ENCODE measurements around the gene HYAL4. TPM values are rescaled to one million over a fixed set of nuclear protein-coding genes. Genes with fewer than 3 reads are reported as not detected.

The HYAL4 gene
- total RNA-seq, 4 donors from 2014 or later = 1.3 to 3.0 TPM; not detected in 2

- H3K9me3 ChIP-seq = no peaks in the 10 kb centered on the region
- TF ChIP-seq POLR2A (IDR thresholded peaks at IDR 0.05) (no peak), CTCF (IDR thresholded peaks at IDR 0.05) (no peak)
- H3K4me3 ChIP-seq = no peak overlapping the region
- intact Hi-C loops (cut with DNase I) = loop anchor here (10.0 kb wide), 1 partner anchor 68 kb away; no protein-coding TSS in a partner anchor
- no peaks in the 10 kb centered on the region for H3K4me1 ChIP-seq
- no peaks in the 10 kb centered on the region for H3K27me3 ChIP-seq
- H3K27ac ChIP-seq = no peak overlapping the region
- H3K36me3 ChIP-seq = no peaks in the 10 kb centered on the region
- no peak for DNase-seq
Observed at GRCh38 chr7:123862775-123863174, 17.8 kb downstream of the HYAL4 start.

GRCh38 chr7:123863461-123863860 is 18.5 kb downstream of the HYAL4 start:
- Histone ChIP-seq H3K9me3 (no peaks in the 10 kb centered on the region), H3K36me3 (no peaks in the 10 kb centered on the region), H3K27me3 (no peaks in the 10 kb centered on the region), H3K4me3 (no peak overlapping the region), H3K27ac (no peak overlapping the region), H3K4me1 (no peaks in the 10 kb centered on the region)
- no peak for DNase-seq
- WGBS, 2 donors = 42 to 72% methylated on average over 1 of the region's 1 CpG
- TF ChIP-seq CTCF (IDR thresholded peaks at IDR 0.05) = no peak
- TF ChIP-seq POLR2A (IDR thresholded peaks at IDR 0.05) = no peak
- intact Hi-C loops (cut with DNase I) = loop anchor here (10.0 kb wide), 1 partner anchor 69 kb away; no protein-coding TSS in a partner anchor

GRCh38 chr7:123864012-123864411 is 19.0 kb downstream of the HYAL4 start:
- intact Hi-C loops (cut with DNase I) = loop anchor here (10.0 kb wide), 1 partner anchor 69 kb away; no protein-coding TSS in a partner anchor
- 22 to 54% methylated on average over 1 of the region's 1 CpG for WGBS, 2 donors
- no peak for DNase-seq
- H3K4me3 ChIP-seq = no peak overlapping the region
- no peaks in the 10 kb centered on the region for H3K36me3 ChIP-seq
- no peaks in the 10 kb centered on the region for H3K9me3 ChIP-seq
- no peaks in the 10 kb centered on the region for H3K27me3 ChIP-seq
- TF ChIP-seq POLR2A (IDR thresholded peaks at IDR 0.05) (no peak), CTCF (IDR thresholded peaks at IDR 0.05) (no peak)
- H3K4me1 ChIP-seq = no peaks in the 10 kb centered on the region
- no peak overlapping the region for H3K27ac ChIP-seq

GRCh38 chr7:123864436-123864835 is 19.5 kb downstream of the HYAL4 start:
- H3K27ac ChIP-seq = no peak overlapping the region
- no peak for TF ChIP-seq CTCF (IDR thresholded peaks at IDR 0.05)
- no peak for TF ChIP-seq POLR2A (IDR thresholded peaks at IDR 0.05)
- H3K4me3 ChIP-seq = no peak overlapping the region
- H3K9me3 ChIP-seq = no peaks in the 10 kb centered on the region
- intact Hi-C loops (cut with DNase I) = loop anchor here (10.0 kb wide), 1 partner anchor 70 kb away; no protein-coding TSS in a partner anchor
- H3K27me3 ChIP-seq = no peaks in the 10 kb centered on the region
- H3K36me3 ChIP-seq = no peaks in the 10 kb centered on the region
- H3K4me1 ChIP-seq = no peaks in the 10 kb centered on the region
- DNase-seq = no peak
- WGBS, 2 donors = 75 to 78% methylated on average over 3 of the region's 3 CpGs

GRCh38 chr7:123864966-123865365 is 20.0 kb downstream of the HYAL4 start:
- intact Hi-C loops (cut with DNase I) = loop anchor here (10.0 kb wide), 1 partner anchor 70 kb away; no protein-coding TSS in a partner anchor

More at GRCh38 chr7:123864966-123865365, 20.0 kb downstream of the HYAL4 start:
- TF ChIP-seq CTCF (IDR thresholded peaks at IDR 0.05) (no peak), POLR2A (IDR thresholded peaks at IDR 0.05) (no peak)
- no peak overlapping the region for H3K27ac ChIP-seq
- DNase-seq = no peak
- no peaks in the 10 kb centered on the region for H3K36me3 ChIP-seq
- H3K27me3 ChIP-seq = no peaks in the 10 kb centered on the region
- WGBS, 2 donors = 58 to 68% methylated on average over 1 of the region's 1 CpG
- H3K4me3 ChIP-seq = no peak overlapping the region
- H3K4me1 ChIP-seq = no peaks in the 10 kb centered on the region
- H3K9me3 ChIP-seq = no peaks in the 10 kb centered on the region
